Diencephalon (tissue), 1 donor: ENCODE data around the gene EIF2AK2. TPM values are rescaled to one million over a fixed set of nuclear protein-coding genes. Genes with fewer than 3 reads are reported as not detected.

ENCODE experiments used
- total RNA-seq: library from RNA; depleted of rRNA; stranded (reverse); fragments of >200 nt; gene quantifications from one replicate; pipeline ENCODE4 v1.2.3, GENCODE V29; 2014

Gene EIF2AK2
- total RNA-seq: 76.4 TPM

DNA sequence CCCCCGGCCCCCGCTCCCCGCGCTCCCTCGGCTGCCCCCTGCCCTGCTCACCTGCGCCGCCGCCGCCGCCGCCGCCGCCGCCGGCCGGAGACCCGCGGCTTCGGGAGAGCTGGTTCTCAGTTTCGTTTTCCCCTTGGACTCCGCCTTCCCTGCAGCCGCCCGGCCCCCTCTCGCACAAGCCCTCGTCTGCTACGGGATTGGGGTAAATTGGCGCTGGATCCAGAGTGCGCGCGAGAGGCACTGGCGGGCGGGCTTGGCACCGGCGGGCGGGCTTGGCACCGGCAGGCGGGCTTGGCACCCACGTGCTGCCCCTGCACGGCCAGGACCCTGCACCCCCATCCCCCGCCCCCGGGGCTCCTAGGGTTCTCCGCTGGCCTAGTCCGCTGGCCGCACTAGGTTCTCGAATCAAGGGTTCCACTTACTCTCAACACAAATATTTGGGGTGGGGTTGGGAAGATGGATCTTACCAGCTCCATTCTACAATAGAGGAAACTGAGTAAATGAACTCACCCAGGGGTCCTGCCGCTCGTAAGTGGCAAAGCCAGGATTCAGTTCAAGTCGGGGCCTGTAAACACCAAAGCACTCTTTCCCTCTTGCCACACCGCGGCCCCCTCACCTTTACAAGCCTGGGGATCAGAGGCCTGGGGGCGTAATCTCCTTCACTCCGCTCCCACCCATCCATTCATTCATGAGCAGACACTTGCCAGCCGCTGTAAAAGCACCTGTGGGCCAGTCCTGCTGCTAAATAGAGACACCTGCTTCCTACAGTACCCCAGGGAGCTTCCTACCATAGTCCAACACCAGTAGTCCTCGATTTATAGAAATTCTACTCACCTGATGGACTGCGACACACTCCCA, at the start of gene EIF2AK2:
EIF2AK2 (minus strand) TSS at position 124 of the 858 bp plus-strand sequence. CDS start 9,174 bp downstream, outside the sequence.

DNA sequence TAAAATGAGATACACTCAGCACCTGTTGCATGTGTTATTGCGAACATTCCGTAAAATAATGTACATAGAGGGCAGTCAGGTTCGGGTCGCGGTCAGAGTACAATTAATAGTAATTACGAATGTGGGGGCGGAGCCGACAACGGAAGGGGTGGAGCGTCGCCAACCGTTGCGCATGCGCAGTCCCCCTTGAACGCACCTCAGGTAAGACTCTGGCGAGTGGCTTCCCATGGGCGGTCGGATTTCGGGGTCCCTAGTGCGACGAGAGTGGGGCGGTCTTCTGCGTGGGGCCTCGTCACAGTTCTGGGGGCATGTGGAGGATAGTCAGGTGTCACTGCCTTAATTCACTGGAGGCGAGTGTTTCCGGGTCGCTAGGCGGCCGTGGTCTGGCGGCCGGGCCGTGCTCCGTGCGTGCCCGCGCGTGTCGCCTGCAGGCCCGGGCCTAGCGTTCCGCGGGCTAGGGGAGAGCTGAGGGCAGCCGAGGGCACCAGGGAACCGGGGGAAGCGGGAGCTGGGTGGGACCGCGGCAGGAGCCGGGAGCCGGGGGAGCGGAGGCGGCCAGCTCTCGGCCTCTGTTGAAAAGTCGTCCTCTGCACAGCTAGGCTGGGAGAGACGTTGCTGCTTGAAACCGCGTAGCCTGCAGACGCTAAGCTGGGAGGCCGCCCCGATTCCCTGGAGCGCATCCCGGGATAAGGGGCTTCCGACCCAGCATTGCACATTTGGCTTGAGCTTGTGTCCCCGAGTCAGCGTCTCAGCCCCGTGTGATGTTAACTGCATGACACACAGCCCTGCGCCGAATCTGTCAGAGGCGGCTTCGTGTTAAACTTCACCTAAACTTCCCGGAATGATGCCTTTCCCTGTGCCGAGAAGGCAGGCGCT, 39.8 kb upstream of the EIF2AK2 start, which contains the start of gene CEBPZOS:
CEBPZOS (plus strand) TSS at position 177 of the 876 bp plus-strand sequence. CDS start 3,209 bp downstream, outside the sequence.

DNA sequence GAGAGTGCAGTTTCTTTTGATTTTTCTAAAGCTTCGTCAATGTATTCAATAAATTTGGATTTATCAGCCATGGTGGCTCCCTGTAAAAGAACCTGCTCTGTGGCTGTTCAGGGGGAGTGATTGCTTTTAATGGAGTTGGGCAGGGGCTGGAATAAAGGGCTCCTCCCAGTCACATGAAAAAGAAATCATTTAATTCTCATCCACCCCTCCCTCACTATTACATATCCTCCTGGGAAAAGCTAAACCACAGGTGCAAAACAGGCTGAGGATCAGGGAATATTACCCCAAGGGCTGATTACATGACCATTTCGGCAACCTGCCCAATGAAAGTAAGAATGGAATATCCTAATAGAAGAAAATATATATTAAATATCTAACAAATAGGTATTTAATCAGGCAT, 31.8 kb upstream of the EIF2AK2 start, which contains the start of gene SULT6B1:
SULT6B1 (minus strand) TSS at position 101 of the 400 bp plus-strand sequence; CDS start at position 71, 30 bp downstream.

DNA sequence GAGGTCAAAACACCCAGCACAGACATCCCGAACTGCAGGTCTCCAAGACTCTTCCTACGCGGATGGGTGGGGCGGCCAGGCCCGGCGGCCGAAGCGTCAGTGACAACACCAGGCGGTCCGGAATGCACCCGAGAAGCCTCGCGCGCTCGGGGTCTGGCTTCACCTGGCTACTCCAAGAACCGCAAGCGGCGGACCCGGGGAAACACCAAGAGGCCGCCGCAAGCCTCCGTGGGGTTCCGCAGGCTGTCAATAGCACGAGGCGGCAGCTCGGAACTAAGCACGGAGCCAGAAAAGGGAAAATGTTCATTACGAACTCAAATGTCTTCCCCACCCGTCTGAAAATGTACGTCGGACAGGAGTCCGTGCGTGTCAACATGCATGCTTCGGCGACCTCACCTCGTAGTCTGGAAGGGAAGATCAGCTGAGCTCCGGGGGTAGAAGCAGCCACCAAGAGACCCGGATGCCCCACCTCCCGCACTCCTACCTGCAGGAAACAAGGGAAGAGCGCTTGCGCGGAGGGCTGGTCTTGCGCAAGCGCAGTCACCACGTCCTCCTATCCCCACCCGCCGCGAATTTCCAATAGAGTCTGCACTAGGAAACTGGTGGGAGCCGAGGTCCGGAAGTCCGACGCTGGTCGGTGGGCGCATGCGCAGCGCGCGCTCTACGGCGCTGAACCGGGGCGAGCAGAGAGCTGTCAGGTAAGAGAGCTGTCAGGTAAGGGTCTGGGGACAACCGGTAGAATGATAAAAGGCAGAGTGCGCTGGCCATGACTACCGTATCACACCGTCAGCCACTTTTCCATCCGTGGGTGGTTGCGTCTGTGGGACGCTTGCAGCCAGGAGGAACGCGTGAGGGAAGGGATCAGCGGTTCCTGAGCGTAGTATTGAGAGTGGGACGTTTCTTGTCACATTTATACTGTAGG, 72.6 kb downstream of the EIF2AK2 start, which contains the start of the genes GPATCH11 and HEATR5B:
GPATCH11 (plus strand) TSS at position 646 of the 922 bp plus-strand sequence. CDS start 3,864 bp downstream, outside the sequence.
HEATR5B (minus strand) TSS at position 500 of the 922 bp plus-strand sequence. CDS start 958 bp downstream, outside the sequence.

Other genes starting within 250 kb of the EIF2AK2 start
- gene STRN, start 190.4 kb downstream of the EIF2AK2 start, total RNA-seq: 32.3 TPM
- 93.2 TPM for gene HEATR5B, start 72.6 kb downstream of the EIF2AK2 start, total RNA-seq
- 21.5 TPM for gene GPATCH11, start 72.5 kb downstream of the EIF2AK2 start, total RNA-seq
- not detected for gene SULT6B1, start 31.7 kb upstream of the EIF2AK2 start, total RNA-seq
- gene CEBPZOS, start 39.5 kb upstream of the EIF2AK2 start, total RNA-seq: 21.9 TPM
- gene CEBPZ, start 74.6 kb upstream of the EIF2AK2 start, total RNA-seq: 52.8 TPM
- gene NDUFAF7, start 74.7 kb upstream of the EIF2AK2 start, total RNA-seq: 29.8 TPM
- 36.4 TPM for gene PRKD3, start 167.9 kb upstream of the EIF2AK2 start, total RNA-seq
- gene QPCT, start 187.7 kb upstream of the EIF2AK2 start, total RNA-seq: 41.8 TPM